IMR-90 (cell line): ENCODE data around the gene LMO2. TPM values are rescaled to one million over a fixed set of nuclear protein-coding genes. Genes with fewer than 3 reads are reported as not detected.

ENCODE experiments used
- ATAC-seq: fragments of 200-7000 bp; cut with Tn5 transposase; 2 replicates; pipeline ENCODE4 v1.9.1; 2020; ENCODE audit warnings: low read depth, mild to moderate bottlenecking, moderate library complexity
- BruUV-seq: library from RNA; stranded (reverse); fragments of 400-500 nt; replicated peaks from 2 replicates; lab custom pipeline; 2021; lab: Mats Ljungman, UMichigan
- CTCF ChIA-PET: fragments of 300-600 bp; formaldehyde crosslinking; extraction: SDS; loops from one replicate; lab custom pipeline; 2021; ENCODE audit warnings: antibody characterized with exemption; lab: Yijun Ruan, JAX
- POLR2A ChIA-PET: fragments of 300-600 bp; sonication (Branson Sonifier 250); formaldehyde crosslinking; loops from one replicate; lab custom pipeline; 2022; ENCODE audit warnings: antibody characterized with exemption; ENCODE audit not compliant: unreplicated experiment; lab: Charles Lee
- DNase-seq: peaks from one replicate; pipeline ENCODE4 v3.0.0; 2013
- H2AFZ ChIP-seq: replicated peaks from 2 replicates; pipeline ENCODE3; 2013; ENCODE audit warnings: low read length, mild to moderate bottlenecking; ENCODE audit not compliant: poor library complexity
- H2AK5ac ChIP-seq: 2 replicates; pipeline ENCODE4 v1.6.1; 2013; ENCODE audit warnings: low read depth, low read length, inconsistent platforms
- H2AK9ac ChIP-seq: replicated peaks from 2 replicates; pipeline ENCODE3; 2013; ENCODE audit warnings: mild to moderate bottlenecking, low read depth, low read length, moderate library complexity; ENCODE audit not compliant: poor library complexity
- H2BK120ac ChIP-seq: 2 replicates; pipeline ENCODE4 v1.6.1; 2013; ENCODE audit warnings: low read depth, low read length, inconsistent platforms
- H2BK15ac ChIP-seq: 3 replicates; pipeline ENCODE4 v1.6.1; 2013; ENCODE audit warnings: low read depth, low read length, inconsistent platforms
- H2BK20ac ChIP-seq: 2 replicates; pipeline ENCODE4 v1.6.1; 2013; ENCODE audit warnings: low read depth, mild to moderate bottlenecking, inconsistent platforms, low read length, moderate library complexity
- H2BK5ac ChIP-seq: 2 replicates; pipeline ENCODE4 v1.6.1; 2013; ENCODE audit warnings: mild to moderate bottlenecking, low read depth, low read length, inconsistent platforms; ENCODE audit not compliant: poor library complexity, severe bottlenecking
- H3K14ac ChIP-seq: replicated peaks from 2 replicates; pipeline ENCODE4 v1.6.1; 2013; ENCODE audit warnings: low read depth, low read length, inconsistent platforms
- H3K18ac ChIP-seq: 2 replicates; pipeline ENCODE4 v1.6.1; 2013; ENCODE audit warnings: low read depth, low read length, control low read depth
- H3K23ac ChIP-seq: 2 replicates; pipeline ENCODE4 v1.6.1; 2013; ENCODE audit warnings: low read depth, low read length, inconsistent platforms
- H3K27ac ChIP-seq: 2 replicates; pipeline ENCODE4 v1.5.1; 2013; ENCODE audit warnings: mild to moderate bottlenecking, control low read depth, low read length; ENCODE audit not compliant: insufficient read depth
- H3K27me3 ChIP-seq: 2 replicates; pipeline ENCODE4 v1.6.1; 2013; ENCODE audit warnings: low read length; ENCODE audit not compliant: control insufficient read depth, insufficient read depth
- H3K36me3 ChIP-seq: 2 replicates; pipeline ENCODE4 v1.6.1; 2013; ENCODE audit warnings: low read length, mixed read lengths; ENCODE audit not compliant: control insufficient read depth, insufficient read depth
- H3K4ac ChIP-seq: 2 replicates; pipeline ENCODE4 v1.6.1; 2013; ENCODE audit warnings: low read depth, low read length, inconsistent platforms
- H3K4me1 ChIP-seq: 2 replicates; pipeline ENCODE4 v1.6.1; 2013; ENCODE audit warnings: low read length, mixed read lengths; ENCODE audit not compliant: control insufficient read depth, insufficient read depth
- H3K4me2 ChIP-seq: 2 replicates; pipeline ENCODE4 v1.6.1; 2013; ENCODE audit warnings: low read depth, mild to moderate bottlenecking, control low read depth, low read length, moderate library complexity
- H3K4me3 ChIP-seq: 2 replicates; pipeline ENCODE4 v1.5.1; 2013; ENCODE audit warnings: low read depth, mild to moderate bottlenecking, control low read depth, low read length, moderate library complexity; ENCODE audit not compliant: insufficient read depth
- H3K56ac ChIP-seq: 2 replicates; pipeline ENCODE4 v1.6.1; 2013; ENCODE audit warnings: low read length, inconsistent platforms; ENCODE audit not compliant: insufficient read depth; ENCODE audit errors: extremely low read depth
- H3K79me1 ChIP-seq, 2 experiments: 2 replicates each; pipeline ENCODE4 v1.6.1; 2013; ENCODE audit warnings: low read length in 2 of 2, inconsistent platforms in 1 of 2, low read depth in 1 of 2
- H3K9ac ChIP-seq: 2 replicates; pipeline ENCODE4 v1.6.1; 2013; ENCODE audit warnings: low read depth, low read length, control low read depth
- H3K9me1 ChIP-seq: 2 replicates; pipeline ENCODE4 v1.6.1; 2013; ENCODE audit warnings: low read length, inconsistent platforms; ENCODE audit not compliant: insufficient read depth
- H3K9me3 ChIP-seq: 2 replicates; pipeline ENCODE4 v1.6.1; 2013; ENCODE audit warnings: low read length; ENCODE audit not compliant: control insufficient read depth, insufficient read depth
- H4K20me1 ChIP-seq: 2 replicates; pipeline ENCODE4 v1.6.1; 2013; ENCODE audit warnings: low read length, inconsistent platforms; ENCODE audit not compliant: insufficient read depth
- H4K5ac ChIP-seq: 2 replicates; pipeline ENCODE4 v1.6.1; 2013; ENCODE audit warnings: mild to moderate bottlenecking, low read depth, low read length, control low read depth
- H4K8ac ChIP-seq, 2 experiments: 2 replicates each; pipeline ENCODE4 v1.6.1; 2013; ENCODE audit warnings: low read depth in 2 of 2, low read length in 2 of 2, control low read depth in 1 of 2, inconsistent platforms in 1 of 2
- H4K91ac ChIP-seq: 2 replicates; pipeline ENCODE4 v1.6.1; 2013; ENCODE audit warnings: low read depth, low read length, inconsistent platforms; ENCODE audit not compliant: insufficient read depth
- BHLHE40 ChIP-seq: fragments of 150-350 bp; IDR thresholded peaks from 2 replicates; pipeline ENCODE4 v1.6.1; 2016; ENCODE audit warnings: mild to moderate bottlenecking, low read depth, low read length
- CEBPB ChIP-seq: IDR thresholded peaks from 2 replicates; pipeline ENCODE4 v1.6.1; 2012; ENCODE audit warnings: low read depth, low read length, improper control_type of control experiment
- CHD1 ChIP-seq: IDR thresholded peaks from 2 replicates; pipeline ENCODE4 v1.6.1; 2012; ENCODE audit warnings: low read depth, low read length, improper control_type of control experiment
- CTCF ChIP-seq: conservative IDR thresholded peaks from 2 replicates; pipeline ENCODE4 v1.5.1; 2012; ENCODE audit warnings: mild to moderate bottlenecking, low read depth, low read length, improper control_type of control experiment
- ELK1 ChIP-seq: fragments of 150-350 bp; IDR thresholded peaks from 2 replicates; pipeline ENCODE4 v1.6.1; 2016; ENCODE audit warnings: low read depth, mild to moderate bottlenecking, low read length, moderate library complexity, borderline replicate concordance
- FOS ChIP-seq: fragments of 150-350 bp; IDR thresholded peaks from 2 replicates; pipeline ENCODE4 v1.6.1; 2016; ENCODE audit warnings: low read depth, low read length
- MAFK ChIP-seq: IDR thresholded peaks from 2 replicates; pipeline ENCODE4 v1.6.1; 2012; ENCODE audit warnings: low read depth, low read length, improper control_type of control experiment
- MAZ ChIP-seq: IDR thresholded peaks from 2 replicates; pipeline ENCODE4 v1.6.1; 2012; ENCODE audit warnings: low read depth, mild to moderate bottlenecking, low read length, improper control_type of control experiment, moderate library complexity, borderline replicate concordance
- MXI1 ChIP-seq: IDR thresholded peaks from 2 replicates; pipeline ENCODE4 v1.6.1; 2012; ENCODE audit warnings: low read depth, mild to moderate bottlenecking, low read length, moderate library complexity, borderline replicate concordance
- NFE2L2 ChIP-seq: fragments of 150-350 bp; IDR thresholded peaks from 2 replicates; pipeline ENCODE4 v1.6.1; 2016; ENCODE audit warnings: low read depth, mild to moderate bottlenecking, low read length
- POLR2A ChIP-seq: IDR thresholded peaks from 2 replicates; pipeline ENCODE4 v1.6.1; 2012; ENCODE audit warnings: mild to moderate bottlenecking, low read depth, low read length
- RAD21 ChIP-seq: IDR thresholded peaks from 2 replicates; pipeline ENCODE4 v1.6.1; 2012; ENCODE audit warnings: low read length, improper control_type of control experiment
- RCOR1 ChIP-seq: IDR thresholded peaks from 2 replicates; pipeline ENCODE4 v1.6.1; 2012; ENCODE audit warnings: mild to moderate bottlenecking, low read length, improper control_type of control experiment; ENCODE audit not compliant: insufficient replicate concordance
- RFX5 ChIP-seq: IDR thresholded peaks from 2 replicates; pipeline ENCODE4 v1.8.0; 2012; ENCODE audit warnings: low read depth, mild to moderate bottlenecking, low read length, moderate library complexity
- SMC3 ChIP-seq: fragments of 150-350 bp; IDR thresholded peaks from 2 replicates; pipeline ENCODE4 v1.6.1; 2016; ENCODE audit warnings: low read depth, mild to moderate bottlenecking, antibody characterized with exemption, low read length, moderate library complexity
- WGBS, 2 experiments: methylation state at CpG; one replicate each; pipeline versions ENCODE4 v1.1.5 to v1.1.7; 2013; ENCODE audit warnings: missing lambda C conversion rate in 2 of 2; ENCODE audit not compliant: insufficient read length in 1 of 2; ENCODE audit errors: extremely low coverage in 2 of 2; 5-methylcytosine and 5-hydroxymethylcytosine counted together
- dilution Hi-C: fragments of 300-500 bp; cut with HindIII; formaldehyde crosslinking; loops from one replicate; pipeline ENCODE4 v1.14.3; 2018; ENCODE audit warnings: low sequenced_read_pairs; ENCODE audit not compliant: unreplicated experiment
- in situ Hi-C: fragments of 300-500 bp; cut with MboI; formaldehyde crosslinking; loops from 3 replicates; pipeline ENCODE4 v1.14.3; 2019; ENCODE audit warnings: low sequenced_read_pairs, inconsistent platforms, mixed read lengths
- intact Hi-C: fragments of 100-400 bp; cut with micrococcal nuclease; formaldehyde crosslinking; loops from 2 replicates; pipeline ENCODE4 v1.10.0; 2022
- polyA plus RNA-seq, 3 experiments: library from polyadenylated mRNA; depleted of rRNA; stranded (reverse); fragments of >200 nt; gene quantifications; 2 replicates each; pipeline ENCODE4 v1.2.3, GENCODE V29; 2012; ENCODE audit warnings: low replicate concordance in 1 of 3
- total RNA-seq: library from RNA; depleted of rRNA; stranded (reverse); fragments of >200 nt; gene quantifications from 2 replicates; pipeline ENCODE4 v1.2.3, GENCODE V29; 2012
- TF ChIP-seq, protein P1 (sequence below): fragments of 150-350 bp; IDR thresholded peaks from 2 replicates; pipeline ENCODE4 v1.6.1; 2017; ENCODE audit warnings: mild to moderate bottlenecking, antibody characterized with exemption, low read length, low read depth

Gene LMO2
- total and polyA plus RNA-seq, 2 of the 4 experiments (the other 2 are of a cell fraction): not detected

GRCh38 chr11:33909150-33909549, 17.3 kb upstream of the LMO2 start:
- WGBS, 2 experiments: no CpG with 5 or more reads among the region's 3 CpGs
- Histone ChIP-seq H4K91ac (no peak overlapping the region), H2AFZ (no peak overlapping the region), H3K4me3 (no peak overlapping the region), H2BK120ac (no peak overlapping the region), H3K4ac (no peak overlapping the region), H4K8ac (no peak overlapping the region), H3K9me1 (no peaks in the 10 kb centered on the region), H2BK20ac (no peak overlapping the region), H4K5ac (no peak overlapping the region), H3K4me2 (no peak overlapping the region), H2AK9ac (no peak overlapping the region), H3K36me3 (no peaks in the 10 kb centered on the region), H3K27ac (no peak overlapping the region), H3K23ac (no peak overlapping the region), H2BK5ac (no peak overlapping the region), H3K56ac (no peak overlapping the region), H3K4me1 (peaks cover 3% of the 10 kb centered on the region; the same call in 1 of the 2 replicates), H3K9ac (no peak overlapping the region), H2AK5ac (no peak overlapping the region), H3K9me3 (no peaks in the 10 kb centered on the region; the same call in 1 of the 2 replicates), H3K27me3 (peaks cover 16% of the 10 kb centered on the region), H3K79me1 (no peaks in the 10 kb centered on the region), H4K20me1 (no peaks in the 10 kb centered on the region), H2BK15ac (no peak overlapping the region), H3K14ac (no peak overlapping the region), H3K18ac (no peak overlapping the region)
- in situ Hi-C loops (no loop called here), intact Hi-C loops (no loop called here), dilution Hi-C loops (no loop called here)
- no peak for DNase-seq
- POLR2A ChIA-PET: no interaction called here
- TF ChIP-seq FOS (no peak), RCOR1 (no peak), CEBPB (no peak), BHLHE40 (no peak), POLR2A (no peak), MAZ (no peak), NFE2L2 (no peak), CTCF (no peak), ELK1 (no peak), MAFK (no peak), RAD21 (no peak), RFX5 (no peak), SMC3 (no peak), MXI1 (no peak), CHD1 (no peak)
- TF ChIP-seq, protein P1, sequence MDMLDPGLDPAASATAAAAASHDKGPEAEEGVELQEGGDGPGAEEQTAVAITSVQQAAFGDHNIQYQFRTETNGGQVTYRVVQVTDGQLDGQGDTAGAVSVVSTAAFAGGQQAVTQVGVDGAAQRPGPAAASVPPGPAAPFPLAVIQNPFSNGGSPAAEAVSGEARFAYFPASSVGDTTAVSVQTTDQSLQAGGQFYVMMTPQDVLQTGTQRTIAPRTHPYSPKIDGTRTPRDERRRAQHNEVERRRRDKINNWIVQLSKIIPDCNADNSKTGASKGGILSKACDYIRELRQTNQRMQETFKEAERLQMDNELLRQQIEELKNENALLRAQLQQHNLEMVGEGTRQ: no peak
- BruUV-seq: no TSS peak
- CTCF ChIA-PET: interaction anchor here (0.6 kb wide), 1 partner anchor 24 kb away, joined by 4 read pairs; no protein-coding TSS in a partner anchor
- ATAC-seq: no peak
